A549 (cell line): Measurements from ENCODE around the gene RRP9.

ENCODE experiments used
- CTCF ChIP-seq: fragments of >200 bp; sonication (Bioruptor Twin); formaldehyde crosslinking; IDR thresholded peaks from 3 replicates; pipeline ENCODE4 v1.5.1; 2016
- EHF ChIP-seq: fragments of 250-450 bp; sonication (Bioruptor Pico); IDR thresholded peaks from 2 replicates; pipeline ENCODE4 v1.5.0; 2020; ENCODE audit warnings: mild to moderate bottlenecking
- POLR2AphosphoS2 ChIP-seq: conservative IDR thresholded peaks from 2 replicates; pipeline ENCODE4 v1.6.1; 2012; ENCODE audit warnings: low read length, improper control_type of control experiment, inconsistent platforms
- SMC3 ChIP-seq: fragments of >200 bp; sonication (Bioruptor Twin); formaldehyde crosslinking; IDR thresholded peaks from 3 replicates; pipeline ENCODE4 v1.6.1; 2018; ENCODE audit warnings: inconsistent platforms

- TF ChIP-seq SMC3, result no peak
- TF ChIP-seq EHF (CRISPR knock-in tag), result no peak
- no peak for TF ChIP-seq POLR2AphosphoS2
- TF ChIP-seq CTCF, result no peak
Measured at GRCh38 chr3:51894939-51895338, 46.8 kb downstream of the RRP9 start.
